Trophoblast cell (in vitro differentiated cells and primary cell): ENCODE results near the gene SERPINB12.

Source experiments
- DNase-seq, 2 donors: peaks; one replicate each; pipeline ENCODE4 v3.0.0-alpha.2; 2016
- H2AFZ ChIP-seq: 2 replicates; pipeline ENCODE4 v1.6.1; 2013; ENCODE audit warnings: low read length, moderate library complexity, mild to moderate bottlenecking; ENCODE audit not compliant: insufficient read depth, poor library complexity
- H2AK5ac ChIP-seq: 2 replicates; pipeline ENCODE4 v1.6.1; 2013; ENCODE audit warnings: mild to moderate bottlenecking, low read length
- H2BK120ac ChIP-seq: 2 replicates; pipeline ENCODE4 v1.6.1; 2013; ENCODE audit warnings: low read length, mild to moderate bottlenecking, moderate library complexity; ENCODE audit not compliant: insufficient read depth, poor library complexity
- H2BK12ac ChIP-seq: 2 replicates; pipeline ENCODE4 v1.6.1; 2013; ENCODE audit warnings: mild to moderate bottlenecking, low read length, moderate library complexity
- H2BK5ac ChIP-seq: 2 replicates; pipeline ENCODE4 v1.6.1; 2013; ENCODE audit warnings: low read length, low read depth, moderate library complexity, mild to moderate bottlenecking; ENCODE audit not compliant: poor library complexity
- H3K14ac ChIP-seq: 2 replicates; pipeline ENCODE4 v1.6.1; 2013; ENCODE audit warnings: mild to moderate bottlenecking, low read length
- H3K18ac ChIP-seq: 2 replicates; pipeline ENCODE4 v1.6.1; 2013; ENCODE audit warnings: mild to moderate bottlenecking, low read length
- H3K23ac ChIP-seq: 2 replicates; pipeline ENCODE4 v1.6.1; 2013; ENCODE audit warnings: low read length
- H3K27ac ChIP-seq: 2 replicates; pipeline ENCODE4 v1.5.1; 2013; ENCODE audit warnings: low read depth, mild to moderate bottlenecking, inconsistent platforms, low read length, moderate library complexity
- H3K27me3 ChIP-seq: 2 replicates; pipeline ENCODE4 v1.6.1; 2013; ENCODE audit warnings: inconsistent platforms, mild to moderate bottlenecking, low read length, moderate library complexity; ENCODE audit not compliant: insufficient read depth
- H3K36me3 ChIP-seq, 2 experiments: 1 replicate in 1 of 2; 2 replicates in 1 of 2; pipeline ENCODE4 v1.6.1; 2013; ENCODE audit warnings: low read length in 2 of 2, mild to moderate bottlenecking in 2 of 2, moderate library complexity in 1 of 2; ENCODE audit not compliant: insufficient read depth in 2 of 2, control insufficient read depth in 1 of 2
- H3K4ac ChIP-seq: 2 replicates; pipeline ENCODE4 v1.6.1; 2013; ENCODE audit warnings: low read depth, mild to moderate bottlenecking, low read length, moderate library complexity
- H3K4me1 ChIP-seq, 2 experiments: 1 replicate in 1 of 2; 2 replicates in 1 of 2; pipeline ENCODE4 v1.6.1; 2013; ENCODE audit warnings: low read length in 2 of 2, mild to moderate bottlenecking in 2 of 2, moderate library complexity in 1 of 2; ENCODE audit not compliant: insufficient read depth in 2 of 2, control insufficient read depth in 1 of 2
- H3K4me2 ChIP-seq: 2 replicates; pipeline ENCODE4 v1.6.1; 2013; ENCODE audit warnings: inconsistent platforms, mild to moderate bottlenecking, low read length, moderate library complexity
- H3K4me3 ChIP-seq: 2 replicates; pipeline ENCODE4 v1.5.1; 2013; ENCODE audit warnings: mild to moderate bottlenecking, low read depth, low read length, inconsistent platforms
- H3K79me1 ChIP-seq: one replicate; pipeline ENCODE4 v1.6.1; 2013; ENCODE audit warnings: low read length
- H3K79me2 ChIP-seq: 2 replicates; pipeline ENCODE4 v1.6.1; 2013; ENCODE audit warnings: low read length, mild to moderate bottlenecking; ENCODE audit not compliant: control insufficient read depth, insufficient read depth, poor library complexity
- H3K9ac ChIP-seq: 2 replicates; pipeline ENCODE4 v1.6.1; 2013; ENCODE audit warnings: mild to moderate bottlenecking, low read length
- H3K9me3 ChIP-seq: 2 replicates; pipeline ENCODE4 v1.6.1; 2013; ENCODE audit warnings: low read depth, mild to moderate bottlenecking, control low read depth, inconsistent platforms, low read length; ENCODE audit not compliant: insufficient read depth
- H4K12ac ChIP-seq: 2 replicates; pipeline ENCODE4 v1.6.1; 2013; ENCODE audit warnings: low read depth, mild to moderate bottlenecking, low read length, moderate library complexity
- H4K8ac ChIP-seq: 2 replicates; pipeline ENCODE4 v1.6.1; 2013; ENCODE audit warnings: low read depth, mild to moderate bottlenecking, low read length, moderate library complexity
- H4K91ac ChIP-seq: one replicate; pipeline ENCODE4 v1.6.1; 2013; ENCODE audit warnings: low read depth, mild to moderate bottlenecking, low read length, moderate library complexity
- WGBS: extraction: QIAGEN DNeasy Blood & Tissue Kit; methylation state at CpG from one replicate; pipeline ENCODE4 v1.1.7; 2013; ENCODE audit warnings: missing lambda C conversion rate; ENCODE audit not compliant: insufficient read length, insufficient coverage; ENCODE audit errors: extremely low coverage; 5-methylcytosine and 5-hydroxymethylcytosine counted together

The SERPINB12 gene

DNA sequence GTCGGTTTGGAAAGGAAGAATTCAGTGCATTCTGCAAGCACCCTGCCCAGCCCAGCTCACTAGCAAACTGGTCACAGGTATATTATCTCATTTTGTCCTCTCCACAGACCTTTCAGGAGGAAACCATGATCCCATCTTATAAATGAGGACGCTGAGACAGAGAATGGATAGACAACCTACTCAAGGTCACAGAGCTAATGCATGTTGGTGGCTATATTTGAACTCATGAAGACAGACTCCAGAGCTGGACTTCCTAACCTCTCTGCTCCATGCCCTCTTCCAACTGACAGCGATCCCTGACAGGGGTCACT is 35.9 kb upstream of the SERPINB12 start:
- H4K8ac ChIP-seq, result no peak overlapping the region
- H4K91ac ChIP-seq, result no peak overlapping the region
- no peaks in the 10 kb centered on the region for H3K79me1 ChIP-seq
- no peak overlapping the region for H3K14ac ChIP-seq
- H3K4ac ChIP-seq, result no peak overlapping the region
- no peak for DNase-seq
- no peak overlapping the region for H3K9ac ChIP-seq
- H3K4me2 ChIP-seq, result no peak overlapping the region
- H3K27me3 ChIP-seq, result no peaks in the 10 kb centered on the region
- no CpG with 5 or more reads among the region's 3 CpGs for WGBS
- H2AK5ac ChIP-seq, result no peak overlapping the region
- H3K36me3 ChIP-seq, result no peaks in the 10 kb centered on the region
- no peak overlapping the region for H2BK12ac ChIP-seq
- no peak overlapping the region for H2AFZ ChIP-seq
- no peak overlapping the region for H4K12ac ChIP-seq
- H3K79me2 ChIP-seq, result no peaks in the 10 kb centered on the region
- no peak overlapping the region for H3K4me3 ChIP-seq
- H3K9me3 ChIP-seq, result no peaks in the 10 kb centered on the region
- no peak overlapping the region for H3K23ac ChIP-seq
- H2BK120ac ChIP-seq, result no peak overlapping the region
- H3K18ac ChIP-seq, result no peak overlapping the region
- H3K4me1 ChIP-seq, result no peaks in the 10 kb centered on the region
- H3K27ac ChIP-seq, result no peak overlapping the region
- H2BK5ac ChIP-seq, result no peak overlapping the region

GRCh38 chr18:63508596-63508995 is 33.6 kb upstream of the SERPINB12 start:
- H3K14ac ChIP-seq, result no peak overlapping the region
- H2AK5ac ChIP-seq, result no peak overlapping the region
- DNase-seq, result peak in 1 of 2 donors; percentile 66
- H4K12ac ChIP-seq, result no peak overlapping the region
- H3K79me1 ChIP-seq, result no peaks in the 10 kb centered on the region
- H3K9me3 ChIP-seq, result no peaks in the 10 kb centered on the region
- no peak overlapping the region for H3K4ac ChIP-seq
- H2AFZ ChIP-seq, result no peak overlapping the region
- no peaks in the 10 kb centered on the region for H3K4me1 ChIP-seq
- no peak overlapping the region for H3K27ac ChIP-seq
- H3K79me2 ChIP-seq, result no peaks in the 10 kb centered on the region
- H2BK120ac ChIP-seq, result no peak overlapping the region
- no peak overlapping the region for H2BK5ac ChIP-seq
- no peak overlapping the region for H3K23ac ChIP-seq
- WGBS, result no CpG with 5 or more reads among the region's 3 CpGs
- no peak overlapping the region for H3K4me2 ChIP-seq
- no peaks in the 10 kb centered on the region for H3K27me3 ChIP-seq
- no peak overlapping the region for H3K18ac ChIP-seq
- no peaks in the 10 kb centered on the region for H3K36me3 ChIP-seq
- H3K4me3 ChIP-seq, result no peak overlapping the region
- no peak overlapping the region for H4K91ac ChIP-seq
- no peak overlapping the region for H2BK12ac ChIP-seq
- H3K9ac ChIP-seq, result no peak overlapping the region
- H4K8ac ChIP-seq, result no peak overlapping the region

- Histone ChIP-seq H3K27ac (no peak overlapping the region), H2BK120ac (no peak overlapping the region), H3K4me2 (no peak overlapping the region), H3K23ac (no peak overlapping the region), H3K27me3 (no peaks in the 10 kb centered on the region), H3K4ac (no peak overlapping the region), H4K91ac (no peak overlapping the region), H3K18ac (no peak overlapping the region), H2AFZ (no peak overlapping the region), H3K9ac (no peak overlapping the region), H2BK12ac (no peak overlapping the region), H2AK5ac (no peak overlapping the region), H3K14ac (no peak overlapping the region), H3K79me1 (no peaks in the 10 kb centered on the region), H2BK5ac (no peak overlapping the region), H3K79me2 (no peaks in the 10 kb centered on the region), H3K9me3 (no peaks in the 10 kb centered on the region), H3K36me3 (no peaks in the 10 kb centered on the region), H4K8ac (no peak overlapping the region), H3K4me1 (no peaks in the 10 kb centered on the region), H4K12ac (no peak overlapping the region), H3K4me3 (no peak overlapping the region)
- WGBS, result no CpG with 5 or more reads among the region's 7 CpGs
- peak; percentile 55 to 70 for DNase-seq
Observed at GRCh38 chr18:63511285-63511684, 30.9 kb upstream of the SERPINB12 start.

GRCh38 chr18:63514326-63514725 is 27.8 kb upstream of the SERPINB12 start:
- Histone ChIP-seq H3K27me3 (no peaks in the 10 kb centered on the region), H4K91ac (no peak overlapping the region), H3K79me1 (no peaks in the 10 kb centered on the region), H3K4me2 (no peak overlapping the region), H4K12ac (no peak overlapping the region), H3K23ac (no peak overlapping the region), H3K9me3 (no peaks in the 10 kb centered on the region), H3K27ac (no peak overlapping the region), H2BK5ac (no peak overlapping the region), H4K8ac (no peak overlapping the region), H3K4me1 (no peaks in the 10 kb centered on the region), H3K4ac (no peak overlapping the region), H3K4me3 (no peak overlapping the region), H3K79me2 (no peaks in the 10 kb centered on the region), H3K14ac (no peak overlapping the region), H2AFZ (no peak overlapping the region), H3K9ac (no peak overlapping the region), H3K18ac (no peak overlapping the region), H2AK5ac (no peak overlapping the region), H3K36me3 (no peaks in the 10 kb centered on the region), H2BK12ac (no peak overlapping the region), H2BK120ac (no peak overlapping the region)
- WGBS, result no CpG with 5 or more reads among the region's 6 CpGs
- no peak for DNase-seq
